ENCODE data around the gene PEX5. TPM values are rescaled to one million over a fixed set of nuclear protein-coding genes. Genes with fewer than 3 reads are reported as not detected.

Gene PEX5
- total RNA-seq, 3 donors from 2014 or later: 41.7 to 79.7 (median 62.6) TPM

DNA sequence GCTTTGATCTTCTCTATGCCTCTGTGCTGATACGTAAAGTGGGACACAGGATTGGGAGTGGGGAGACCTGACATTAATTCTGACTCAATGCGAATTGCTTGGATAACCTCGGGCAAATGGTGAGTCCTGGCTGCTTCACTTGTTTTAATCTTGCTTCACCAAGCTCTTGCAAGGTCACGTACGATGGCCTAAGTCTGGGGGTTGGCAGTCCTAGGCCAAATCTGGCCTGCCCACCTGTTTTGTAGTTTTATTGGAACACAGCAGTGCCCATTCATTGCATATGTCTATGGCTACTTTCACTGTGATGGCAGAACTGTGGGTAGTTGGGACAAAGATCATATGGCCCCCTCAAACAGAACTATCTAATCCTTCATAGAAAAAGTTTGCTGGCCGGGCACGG lies 45.9 kb upstream of the PEX5 start:
- no peaks in the 10 kb centered on the region for H3K36me3 ChIP-seq
- intact Hi-C loops (cut with DNase I; ENCODE audit: low total_unique reads): no loop called here
- TF ChIP-seq POLR2A (IDR thresholded peaks at IDR 0.05) (no peak), POLR2AphosphoS5 (IDR thresholded peaks at IDR 0.05) (no peak)
- TF ChIP-seq, protein P1, sequence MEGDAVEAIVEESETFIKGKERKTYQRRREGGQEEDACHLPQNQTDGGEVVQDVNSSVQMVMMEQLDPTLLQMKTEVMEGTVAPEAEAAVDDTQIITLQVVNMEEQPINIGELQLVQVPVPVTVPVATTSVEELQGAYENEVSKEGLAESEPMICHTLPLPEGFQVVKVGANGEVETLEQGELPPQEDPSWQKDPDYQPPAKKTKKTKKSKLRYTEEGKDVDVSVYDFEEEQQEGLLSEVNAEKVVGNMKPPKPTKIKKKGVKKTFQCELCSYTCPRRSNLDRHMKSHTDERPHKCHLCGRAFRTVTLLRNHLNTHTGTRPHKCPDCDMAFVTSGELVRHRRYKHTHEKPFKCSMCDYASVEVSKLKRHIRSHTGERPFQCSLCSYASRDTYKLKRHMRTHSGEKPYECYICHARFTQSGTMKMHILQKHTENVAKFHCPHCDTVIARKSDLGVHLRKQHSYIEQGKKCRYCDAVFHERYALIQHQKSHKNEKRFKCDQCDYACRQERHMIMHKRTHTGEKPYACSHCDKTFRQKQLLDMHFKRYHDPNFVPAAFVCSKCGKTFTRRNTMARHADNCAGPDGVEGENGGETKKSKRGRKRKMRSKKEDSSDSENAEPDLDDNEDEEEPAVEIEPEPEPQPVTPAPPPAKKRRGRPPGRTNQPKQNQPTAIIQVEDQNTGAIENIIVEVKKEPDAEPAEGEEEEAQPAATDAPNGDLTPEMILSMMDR (IDR thresholded peaks at IDR 0.05): no peak

DNA sequence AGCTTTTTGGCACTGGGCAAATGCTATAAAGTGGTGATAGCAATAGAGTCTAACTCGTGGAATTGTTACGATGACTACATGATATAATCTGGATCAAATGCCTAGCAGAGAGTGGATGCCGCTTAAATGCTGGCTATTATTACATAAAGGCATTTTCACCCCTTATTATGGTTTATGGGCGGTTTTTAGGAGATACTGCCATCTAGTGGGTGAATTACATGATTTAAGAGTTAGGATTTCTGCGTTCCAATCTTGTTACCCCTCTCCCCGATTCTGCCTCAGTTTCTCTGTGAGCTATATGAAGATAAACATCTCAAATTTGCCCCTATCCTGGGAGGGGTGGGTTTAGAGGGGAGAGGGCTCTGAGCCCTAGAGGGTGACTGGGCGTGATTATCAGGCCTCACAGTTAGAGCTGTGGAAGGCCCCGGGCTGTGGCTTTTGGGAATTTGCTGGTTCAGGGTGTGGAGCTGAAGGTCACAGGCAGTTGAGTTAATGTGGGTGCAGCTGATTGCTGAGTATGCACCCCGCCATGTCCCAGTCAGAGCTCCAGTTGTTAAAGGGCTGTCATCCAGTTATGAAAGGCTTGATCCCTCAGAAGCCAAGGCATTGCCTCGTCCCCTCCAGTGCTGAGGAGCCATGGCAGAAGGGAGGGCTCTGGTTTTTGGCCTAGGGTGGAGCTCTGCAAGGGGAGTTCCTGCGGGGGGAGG lies 44.9 kb upstream of the PEX5 start:
- Histone ChIP-seq H3K27me3 (no peaks in the 10 kb centered on the region), H3K36me3 (peaks cover 3% of the 10 kb centered on the region), H3K27ac (peak overlapping the region in 1 of 2 donors; percentile 77), H3K4me3 (no peak overlapping the region), H3K9me3 (no peaks in the 10 kb centered on the region), H3K4me1 (no peaks in the 10 kb centered on the region)
- no peak for DNase-seq (ENCODE audit: low spot score in 2 of 2)
- intact Hi-C loops (cut with DNase I; ENCODE audit: low total_unique reads): no loop called here
- TF ChIP-seq, protein P1 (IDR thresholded peaks at IDR 0.05): peak in 2 of 3 donors; percentile 25 to 37
- no peak for TF ChIP-seq POLR2A (IDR thresholded peaks at IDR 0.05)
- no peak for TF ChIP-seq POLR2AphosphoS5 (IDR thresholded peaks at IDR 0.05)

More for the DNA sequence above, 45.9 kb upstream of the PEX5 start:
- Histone ChIP-seq H3K27me3 (no peaks in the 10 kb centered on the region), H3K9me3 (no peaks in the 10 kb centered on the region), H3K27ac (no peak overlapping the region), H3K4me3 (no peak overlapping the region), H3K4me1 (no peaks in the 10 kb centered on the region)
- DNase-seq (ENCODE audit: low spot score in 2 of 2): peak in 1 of 2 donors; percentile 7

DNA sequence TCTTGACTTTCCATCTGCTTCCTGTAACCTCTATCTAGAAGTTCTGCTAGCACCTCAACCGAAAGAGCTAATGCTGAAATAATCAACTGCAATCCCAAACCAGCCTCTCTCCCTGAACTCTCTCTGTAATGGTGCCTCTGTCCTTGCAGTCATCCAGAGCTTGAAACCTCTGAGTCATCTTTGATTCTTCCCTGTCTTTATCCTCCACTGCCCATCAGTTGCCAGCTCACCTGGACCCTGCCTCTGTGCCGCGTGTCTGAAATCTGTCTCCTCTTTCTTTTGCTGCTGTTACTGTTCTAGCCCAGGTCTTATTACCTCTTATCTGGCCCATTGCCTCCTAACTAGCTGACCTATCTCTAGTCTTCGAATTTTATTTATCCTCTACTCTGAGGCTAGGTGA lies 43.8 kb upstream of the PEX5 start:
- Histone ChIP-seq H3K27me3 (no peaks in the 10 kb centered on the region), H3K9me3 (no peaks in the 10 kb centered on the region), H3K4me3 (no peak overlapping the region), H3K4me1 (no peaks in the 10 kb centered on the region), H3K36me3 (peaks cover 5% of the 10 kb centered on the region), H3K27ac (no peak overlapping the region)
- no peak for DNase-seq (ENCODE audit: low spot score in 2 of 2)
- intact Hi-C loops (cut with DNase I; ENCODE audit: low total_unique reads): no loop called here
- TF ChIP-seq POLR2A (IDR thresholded peaks at IDR 0.05) (no peak), POLR2AphosphoS5 (IDR thresholded peaks at IDR 0.05) (no peak)
- TF ChIP-seq, protein P1 (IDR thresholded peaks at IDR 0.05): no peak

DNA sequence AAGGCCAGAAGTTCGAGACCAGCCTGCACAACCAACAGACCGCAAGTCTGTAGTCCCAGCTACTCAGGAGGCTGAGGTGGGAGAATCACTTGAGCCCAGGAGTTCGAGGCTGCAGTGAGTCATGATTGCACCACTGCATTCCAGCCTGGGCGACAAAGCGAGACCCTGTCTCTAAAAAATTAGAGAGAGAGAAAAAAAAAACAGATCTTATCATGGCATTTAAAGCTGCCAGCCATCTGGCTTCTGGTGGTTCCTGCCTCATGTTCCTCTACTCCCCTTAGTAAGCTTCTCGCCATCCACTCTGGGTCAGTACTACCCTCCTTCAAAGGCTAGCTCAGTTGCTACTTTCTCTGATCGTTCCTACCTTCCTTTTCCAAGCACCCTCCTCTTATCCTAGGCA lies 43.3 kb upstream of the PEX5 start:
- no peak for DNase-seq (ENCODE audit: low spot score in 2 of 2)
- no peak overlapping the region for H3K27ac ChIP-seq
- H3K27me3 ChIP-seq: no peaks in the 10 kb centered on the region
- H3K4me1 ChIP-seq: no peaks in the 10 kb centered on the region
- H3K9me3 ChIP-seq: no peaks in the 10 kb centered on the region
- no peak overlapping the region for H3K4me3 ChIP-seq
- no peak for TF ChIP-seq POLR2A (IDR thresholded peaks at IDR 0.05)
- no peak for TF ChIP-seq POLR2AphosphoS5 (IDR thresholded peaks at IDR 0.05)
- TF ChIP-seq, protein P1 (IDR thresholded peaks at IDR 0.05): no peak
- intact Hi-C loops (cut with DNase I; ENCODE audit: low total_unique reads): no loop called here
- H3K36me3 ChIP-seq: peaks cover 5% of the 10 kb centered on the region

DNA sequence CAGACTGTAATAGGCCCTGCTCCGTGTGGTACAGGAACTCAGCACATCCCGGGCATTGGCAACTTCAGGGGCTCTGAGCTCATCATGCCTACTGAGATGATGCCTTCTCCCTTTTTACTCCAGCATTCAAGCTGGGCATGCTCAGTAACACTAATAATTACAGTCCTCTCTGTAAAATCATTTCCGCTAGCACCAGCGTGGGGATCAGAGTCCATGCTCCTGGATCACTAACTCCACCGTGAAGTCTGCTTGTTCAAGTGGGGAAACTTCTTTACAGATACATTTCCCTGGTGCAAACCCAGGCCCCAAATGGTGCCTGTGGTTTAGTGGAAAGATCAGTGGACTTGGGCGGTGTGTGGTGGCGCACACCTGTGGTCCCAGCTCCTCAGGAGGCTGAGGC lies 42.6 kb upstream of the PEX5 start:
- Histone ChIP-seq H3K36me3 (peaks cover 5% of the 10 kb centered on the region), H3K9me3 (no peaks in the 10 kb centered on the region), H3K4me3 (no peak overlapping the region), H3K27me3 (no peaks in the 10 kb centered on the region), H3K27ac (no peak overlapping the region), H3K4me1 (no peaks in the 10 kb centered on the region)
- TF ChIP-seq, protein P1 (IDR thresholded peaks at IDR 0.05): no peak
- TF ChIP-seq POLR2A (IDR thresholded peaks at IDR 0.05): no peak
- no peak for TF ChIP-seq POLR2AphosphoS5 (IDR thresholded peaks at IDR 0.05)
- intact Hi-C loops (cut with DNase I; ENCODE audit: low total_unique reads): no loop called here
- no peak for DNase-seq (ENCODE audit: low spot score in 2 of 2)

Data from breast epithelium (tissue), 4 donors.